GM19452 (cell line): ENCODE data around the gene KCNK16.
"Not testable (repeated sequence)": the region's sequence is repeated elsewhere in the genome, so short reads cannot be mapped to it uniquely, and the experiment has no call there.

Source experiments
- ATAC-seq: cut with Tn5 transposase; IDR thresholded peaks from one replicate; pipeline ENCODE4 v1.9.1; 2021; ENCODE audit not compliant: unreplicated experiment

The KCNK16 gene

DNA sequence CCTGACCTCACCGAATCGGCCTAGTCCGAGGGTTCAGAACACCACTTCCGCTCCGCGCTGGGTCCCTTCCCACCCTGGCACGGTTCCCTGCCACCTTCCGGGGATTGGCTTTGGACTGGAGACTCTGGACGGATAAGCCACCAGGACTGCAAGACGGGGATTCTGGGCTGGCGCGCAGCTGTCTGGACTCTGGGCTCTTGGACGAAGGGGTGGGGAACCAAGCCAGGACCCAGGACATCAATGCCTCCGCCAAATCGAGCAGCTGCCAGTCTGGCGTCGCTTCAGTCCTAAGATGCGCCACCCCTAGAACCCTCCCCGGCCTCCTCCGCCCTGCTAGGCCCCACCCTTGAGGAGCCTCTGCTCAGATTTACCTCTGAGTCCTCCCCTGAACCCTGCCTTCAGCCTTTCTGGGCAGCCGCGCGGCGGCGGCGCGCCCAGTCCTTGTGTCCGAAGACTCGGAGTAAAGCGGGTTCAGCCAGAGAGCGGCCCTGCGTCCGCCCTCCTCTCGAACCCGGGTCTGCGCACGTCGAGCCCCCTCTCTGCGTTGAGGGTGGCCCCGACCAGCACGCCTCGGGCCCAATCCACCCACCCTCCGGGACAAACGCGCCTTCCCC is 9.5 kb downstream of the KCNK16 start:
- ATAC-seq, result no peak

- no peak for ATAC-seq
These were observed 12.0 kb downstream of the KCNK16 start for GRCh38 chr6:39310542-39310941.

DNA sequence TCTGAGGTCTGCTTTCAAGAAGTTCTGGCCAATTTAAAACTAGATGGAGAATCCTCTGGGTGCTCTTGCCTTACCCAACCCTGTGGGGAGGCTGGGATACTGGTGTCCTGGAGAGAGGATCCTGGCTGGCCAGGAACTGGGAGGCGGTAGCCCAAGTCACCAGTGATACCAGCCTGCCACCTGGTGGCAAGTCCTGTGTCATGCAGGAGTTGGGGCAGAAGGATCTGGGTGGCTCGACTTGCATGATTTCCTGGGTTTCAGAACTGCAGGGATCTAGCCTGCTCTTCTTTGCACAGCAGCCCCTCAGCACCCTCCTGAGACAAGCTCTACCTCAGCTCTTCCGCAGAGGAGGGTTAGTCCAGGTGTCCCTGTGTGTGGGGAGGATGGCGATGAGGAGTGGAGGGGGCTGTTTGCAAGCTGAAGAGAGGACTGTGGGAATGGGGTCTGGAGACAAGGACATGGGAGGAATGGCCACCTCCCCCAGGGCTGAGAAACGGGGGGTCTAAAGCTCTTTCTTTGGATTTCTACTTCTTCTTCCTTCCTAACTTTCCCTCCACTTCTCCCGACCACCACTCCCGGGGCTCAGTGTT is 12.5 kb downstream of the KCNK16 start:
- no peak for ATAC-seq

DNA sequence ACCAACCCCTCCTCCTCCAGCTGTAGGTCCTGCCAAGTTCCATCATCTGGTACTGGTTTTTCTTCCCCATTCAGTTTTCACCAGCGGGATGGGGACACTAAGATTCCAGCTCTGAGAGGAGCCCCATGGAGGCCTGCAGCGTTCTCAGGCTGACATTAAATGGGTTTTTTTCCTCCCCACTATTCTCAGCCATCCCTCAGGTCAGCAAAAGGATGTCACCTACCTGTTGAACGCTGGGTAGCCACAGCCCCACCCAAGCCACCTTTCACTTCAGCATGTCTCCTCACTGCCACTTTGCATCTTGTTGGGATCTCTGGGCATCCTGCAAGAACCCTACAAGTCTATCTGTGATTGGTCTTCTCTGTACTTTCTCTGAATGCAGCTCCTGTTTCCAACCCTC is 15.0 kb downstream of the KCNK16 start:
- no peak for ATAC-seq

- ATAC-seq, result no peak
These were observed 17.6 kb downstream of the KCNK16 start for GRCh38 chr6:39304951-39305350.

GRCh38 chr6:39303425-39304153 is 18.9 kb downstream of the KCNK16 start:
- no peak for ATAC-seq

DNA sequence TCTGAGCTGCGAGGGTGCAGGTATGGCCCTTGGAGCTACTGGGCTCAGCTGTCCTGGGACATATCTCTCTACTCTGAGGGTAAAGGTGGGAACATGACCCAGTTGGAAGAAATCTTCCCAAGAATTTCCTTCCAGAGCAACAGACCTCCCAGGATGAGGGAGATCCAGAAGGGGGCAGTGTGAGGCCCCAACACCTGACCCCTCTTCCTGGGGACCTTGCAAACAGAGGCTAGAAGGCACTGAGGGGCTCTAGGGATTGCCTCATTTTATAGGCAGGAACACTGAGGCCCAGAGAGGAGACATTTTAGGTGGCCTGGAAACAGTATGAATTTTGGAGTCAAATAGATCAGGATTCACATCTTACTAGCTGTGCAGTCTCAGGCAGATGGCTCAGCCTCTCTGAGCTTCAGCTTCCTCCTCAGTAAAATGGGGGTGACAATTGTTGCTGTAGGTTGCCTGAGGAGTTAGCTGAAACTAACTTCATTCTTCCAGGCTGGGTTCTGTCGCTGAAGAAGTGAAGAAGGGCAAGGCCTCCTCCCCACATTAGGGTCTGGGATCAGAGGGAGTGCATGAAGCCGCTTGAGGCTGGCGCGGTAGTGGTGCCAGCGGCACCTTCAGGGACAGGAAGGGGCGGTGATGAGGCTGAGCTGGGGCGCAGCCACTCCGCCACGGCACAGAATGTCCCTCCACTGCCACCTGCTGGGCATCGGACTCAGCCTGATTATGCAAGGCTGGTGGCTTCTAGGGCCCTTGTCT is 19.7 kb downstream of the KCNK16 start:
- peak; percentile 71 for ATAC-seq

GRCh38 chr6:39302011-39302410 is 20.5 kb downstream of the KCNK16 start:
- no peak for ATAC-seq

GRCh38 chr6:39301606-39302005 is 20.9 kb downstream of the KCNK16 start:
- ATAC-seq, result no peak

GRCh38 chr6:39300739-39301138 is 21.8 kb downstream of the KCNK16 start:
- no peak for ATAC-seq

DNA sequence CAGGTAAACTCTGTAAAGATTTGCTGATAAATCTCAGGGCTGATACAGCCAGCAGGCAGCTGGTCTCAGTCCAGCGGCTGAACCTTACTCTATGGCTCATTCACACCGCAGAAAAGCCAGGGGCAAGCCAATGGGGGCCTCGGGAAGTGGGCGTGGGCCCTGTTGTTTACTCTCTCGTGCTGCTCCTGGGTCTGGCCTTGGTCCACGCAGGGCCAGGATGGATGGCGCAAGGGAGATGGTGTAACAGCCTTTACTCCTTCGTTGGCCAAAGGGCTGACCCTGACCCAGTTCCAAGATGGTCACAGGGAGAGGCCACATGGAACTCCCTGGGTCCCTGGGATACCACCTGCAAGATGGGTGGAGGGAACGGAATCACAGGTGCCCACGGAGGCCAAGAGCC is 24.4 kb downstream of the KCNK16 start:
- no peak for ATAC-seq

DNA sequence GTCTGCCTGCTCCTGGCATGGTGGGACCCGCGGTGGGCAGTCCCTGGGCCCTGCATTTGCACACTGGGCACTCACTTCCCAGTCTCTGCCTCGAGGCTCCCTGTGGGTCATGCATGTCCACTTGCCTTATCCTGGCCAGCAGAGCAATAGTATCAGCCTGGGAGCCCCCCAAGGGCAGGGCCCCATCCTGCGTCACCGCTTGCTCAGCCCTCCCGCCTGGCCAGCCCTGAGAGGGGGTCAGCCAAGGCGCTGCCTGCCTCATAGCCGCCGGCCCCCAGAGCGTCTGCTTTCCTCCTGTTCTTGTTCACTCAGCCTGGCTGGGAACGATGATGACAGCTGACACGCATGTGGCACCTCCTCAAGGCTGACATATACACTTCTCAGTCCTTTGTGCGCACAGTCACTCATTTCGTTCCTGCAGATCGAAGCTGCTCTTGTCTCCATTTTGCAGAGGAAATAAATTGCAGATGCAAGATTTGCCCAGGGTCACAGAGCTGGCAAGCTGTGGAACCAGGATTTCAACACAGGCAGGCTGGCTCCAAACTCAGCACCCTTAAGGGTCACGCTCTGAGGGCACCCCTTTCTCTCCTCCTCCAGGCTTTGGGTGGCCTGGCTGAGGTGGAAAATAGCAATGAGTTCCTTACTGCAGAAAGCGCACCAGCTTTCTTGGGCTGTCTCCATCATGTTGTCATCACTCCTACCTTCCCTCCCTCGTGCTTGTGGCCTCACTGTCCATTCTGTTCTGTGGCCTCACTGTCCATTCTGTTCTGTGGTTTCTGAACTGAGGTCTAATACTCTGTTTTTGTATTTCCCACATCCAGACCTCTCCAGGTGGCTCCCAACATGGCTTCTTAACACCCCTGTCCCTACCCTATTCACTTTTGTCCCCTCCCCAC is 25.5 kb downstream of the KCNK16 start:
- ATAC-seq, result no peak

- no peak for ATAC-seq
These were observed 26.9 kb downstream of the KCNK16 start for GRCh38 chr6:39295611-39296011.

GRCh38 chr6:39294899-39295298 is 27.6 kb downstream of the KCNK16 start:
- no peak for ATAC-seq

GRCh38 chr6:39294133-39294532 is 28.4 kb downstream of the KCNK16 start:
- no peak for ATAC-seq

DNA sequence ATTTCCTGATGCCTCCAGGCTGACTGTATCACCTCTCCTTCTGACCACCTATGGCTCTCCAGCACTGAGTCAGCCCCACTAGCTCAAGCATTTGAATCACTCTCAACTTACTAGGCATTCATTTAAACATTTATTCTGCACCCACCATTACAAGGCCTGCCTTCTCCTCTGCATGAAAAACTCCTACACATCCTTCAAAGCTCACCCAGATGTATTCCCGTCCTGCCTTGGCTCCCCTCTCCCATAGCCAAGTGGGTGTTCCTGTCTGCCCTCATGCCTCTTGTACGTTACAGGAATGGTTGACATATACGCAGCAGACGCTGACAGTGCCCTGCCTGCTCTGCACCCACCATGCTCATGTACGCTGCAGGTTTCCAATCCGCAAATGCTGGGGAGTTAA is 29.9 kb downstream of the KCNK16 start:
- no peak for ATAC-seq

GRCh38 chr6:39289490-39289889 is 33.0 kb downstream of the KCNK16 start:
- ATAC-seq, result no peak

DNA sequence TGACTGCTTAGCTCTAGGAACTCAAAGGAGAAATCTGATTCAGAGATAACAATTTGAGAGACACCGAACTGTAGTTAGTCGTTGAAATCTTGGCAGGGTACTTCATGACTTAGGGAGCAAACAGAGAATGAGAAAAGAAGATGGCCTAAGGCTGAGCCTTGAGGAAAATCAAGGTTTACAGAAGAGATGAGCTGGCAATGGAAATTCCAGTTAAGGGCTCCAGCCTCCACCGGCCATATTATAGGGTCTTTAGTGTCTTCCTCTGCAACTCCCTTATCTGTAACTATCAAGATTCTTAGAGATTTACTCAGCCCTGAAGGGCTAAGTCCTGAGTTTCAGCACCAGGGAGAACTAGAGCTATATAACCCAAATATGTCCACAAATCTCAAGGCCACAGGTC is 34.9 kb downstream of the KCNK16 start:
- no peak for ATAC-seq

GRCh38 chr6:39286596-39286995 is 35.9 kb downstream of the KCNK16 start:
- not testable (repeated sequence) for ATAC-seq

GRCh38 chr6:39282774-39283173 is 39.7 kb downstream of the KCNK16 start:
- ATAC-seq, result no peak
